ENCODE data around the gene KIFC3. TPM values are rescaled to one million over a fixed set of nuclear protein-coding genes. Genes with fewer than 3 reads are reported as not detected.
"Not testable (repeated sequence)": the region's sequence is repeated elsewhere in the genome, so short reads cannot be mapped to it uniquely, and the experiment has no call there.

KIFC3 gene
- total and polyA plus RNA-seq, 2 donors (not counting 1 experiment from before 2014, with no cell fraction given), result 0.07 to 0.67 TPM

GRCh38 chr16:57813466-57813865 lies 11.2 kb upstream of the KIFC3 start:
- H3K27me3 ChIP-seq (replicated peaks in 1 of 4; ENCODE audit: control extremely low read depth in 1 of 4, control insufficient read depth in 3 of 4, insufficient read depth in 4 of 4, low read length in 3 of 4), result peaks cover 0 to 23% (median 5%) of the 10 kb centered on the region in 4 experiments

GRCh38 chr16:57811340-57811739 lies 9.0 kb upstream of the KIFC3 start:
- H4K20me1 ChIP-seq (ENCODE audit: control insufficient read depth, insufficient read depth, low read length, poor library complexity, severe bottlenecking); DNase-seq; H3K4me2 ChIP-seq (replicated peaks; ENCODE audit: low read depth, low read length, poor library complexity, severe bottlenecking); H3K36me3 ChIP-seq (replicated peaks in 1 of 2; ENCODE audit: control extremely low read depth in 1 of 2, control insufficient read depth in 1 of 2, extremely low read depth in 1 of 2, insufficient read depth in 2 of 2, low read length in 1 of 2); H3K9ac ChIP-seq (ENCODE audit: low read length); H3K9me3 ChIP-seq (ENCODE audit: control extremely low read depth in 1 of 3, control insufficient read depth in 2 of 3, insufficient read depth in 1 of 3, low read length in 2 of 3); ATAC-seq (ENCODE audit: low read depth); H3K4me1 ChIP-seq (ENCODE audit: control insufficient read depth in 2 of 2, insufficient read depth in 2 of 2, low read length in 2 of 2); H3K4me3 ChIP-seq (ENCODE audit: control extremely low read depth in 1 of 5, extremely low read depth in 1 of 5, insufficient read depth in 1 of 5, low read depth in 2 of 5, low read length in 4 of 5); POLR2A ChIA-PET; H3K27ac Mint-ChIP-seq; H3K27ac ChIP-seq (ENCODE audit: low read length in 2 of 2); H2AFZ ChIP-seq (ENCODE audit: insufficient read depth, low read depth, low read length, poor library complexity, severe bottlenecking); H3K9me3 Mint-ChIP-seq (ENCODE audit: insufficient read depth); intact Hi-C loops (cut with micrococcal nuclease); H3K4me3 Mint-ChIP-seq; CTCF ChIA-PET; H3K79me2 ChIP-seq (ENCODE audit: control insufficient read depth, insufficient read depth, low read length): not testable (repeated sequence)
- peaks cover 31% of the 10 kb centered on the region for H3K27me3 Mint-ChIP-seq
- 79% methylated on average over 5 of the region's 8 CpGs for WGBS (ENCODE audit: insufficient coverage)
- peaks cover 10% of the 10 kb centered on the region for H3K4me1 Mint-ChIP-seq
- H3K27me3 ChIP-seq (replicated peaks in 1 of 4; ENCODE audit: control extremely low read depth in 1 of 4, control insufficient read depth in 3 of 4, insufficient read depth in 4 of 4, low read length in 3 of 4), result peaks cover 0 to 21% (median 5%) of the 10 kb centered on the region in 4 experiments

More at GRCh38 chr16:57813466-57813865, 11.2 kb upstream of the KIFC3 start:
- Histone ChIP-seq H3K9ac (ENCODE audit: low read length) (no peak overlapping the region), H3K79me2 (ENCODE audit: control insufficient read depth, insufficient read depth, low read length) (no peaks in the 10 kb centered on the region), H3K9me3 (ENCODE audit: control extremely low read depth in 1 of 3, control insufficient read depth in 2 of 3, insufficient read depth in 1 of 3, low read length in 2 of 3) (no peaks in the 10 kb centered on the region), H2AFZ (ENCODE audit: insufficient read depth, low read depth, low read length, poor library complexity, severe bottlenecking) (no peak overlapping the region), H3K4me2 (replicated peaks; ENCODE audit: low read depth, low read length, poor library complexity, severe bottlenecking) (no peak overlapping the region), H3K36me3 (replicated peaks in 1 of 2; ENCODE audit: control extremely low read depth in 1 of 2, control insufficient read depth in 1 of 2, extremely low read depth in 1 of 2, insufficient read depth in 2 of 2, low read length in 1 of 2) (no peaks in the 10 kb centered on the region), H3K4me1 (ENCODE audit: control insufficient read depth in 2 of 2, insufficient read depth in 2 of 2, low read length in 2 of 2) (peaks cover under 1 to 3% of the 10 kb centered on the region in 2 donors), H4K20me1 (ENCODE audit: control insufficient read depth, insufficient read depth, low read length, poor library complexity, severe bottlenecking) (no peaks in the 10 kb centered on the region), H3K27ac (ENCODE audit: low read length in 2 of 2) (no peak overlapping the region), H3K4me3 (ENCODE audit: control extremely low read depth in 1 of 5, extremely low read depth in 1 of 5, insufficient read depth in 1 of 5, low read depth in 2 of 5, low read length in 4 of 5) (no peak overlapping the region)
- DNase-seq (no peak), ATAC-seq (ENCODE audit: low read depth) (no peak)
- TF ChIP-seq EZH2 (IDR thresholded peaks at IDR 0.05; ENCODE audit: borderline replicate concordance, insufficient read depth, low read depth, low read length, poor library complexity, severe bottlenecking) (no peak), CTCF (IDR thresholded peaks at IDR 0.05) (no peak)
- peaks cover 6% of the 10 kb centered on the region for H3K4me1 Mint-ChIP-seq
- intact Hi-C loops (cut with micrococcal nuclease), result no loop called here
- H3K27me3 Mint-ChIP-seq, result peaks cover 27% of the 10 kb centered on the region
- H3K9me3 Mint-ChIP-seq (ENCODE audit: insufficient read depth), result no peaks in the 10 kb centered on the region
- ChIA-PET CTCF (no interaction called here), POLR2A (no interaction called here)
- H3K27ac Mint-ChIP-seq, result no peak overlapping the region
- H3K4me3 Mint-ChIP-seq, result no peak overlapping the region
- 83% methylated on average over 8 of the region's 8 CpGs for WGBS (ENCODE audit: insufficient coverage)
